Left renal pelvis (tissue), 4 donors: ENCODE measurements around the gene OMA1. TPM values are rescaled to one million over a fixed set of nuclear protein-coding genes. Genes with fewer than 3 reads are reported as not detected.

Source experiments
- DNase-seq, 4 donors: peaks; one replicate each; pipeline ENCODE4 v3.0.0-alpha.2; 2013; ENCODE audit warnings: low read depth in 4 of 4, low spot score in 3 of 4
- polyA plus RNA-seq, 4 donors: library from polyadenylated mRNA; unstranded; fragments of 120-200 nt; gene quantifications; one replicate each; pipeline ENCODE4 v1.2.1, GENCODE V29; 2013; ENCODE audit not compliant: insufficient read length in 4 of 4

The OMA1 gene
- polyA plus RNA-seq, 4 donors = 15.6 to 38.7 (median 35.7) TPM

DNA sequence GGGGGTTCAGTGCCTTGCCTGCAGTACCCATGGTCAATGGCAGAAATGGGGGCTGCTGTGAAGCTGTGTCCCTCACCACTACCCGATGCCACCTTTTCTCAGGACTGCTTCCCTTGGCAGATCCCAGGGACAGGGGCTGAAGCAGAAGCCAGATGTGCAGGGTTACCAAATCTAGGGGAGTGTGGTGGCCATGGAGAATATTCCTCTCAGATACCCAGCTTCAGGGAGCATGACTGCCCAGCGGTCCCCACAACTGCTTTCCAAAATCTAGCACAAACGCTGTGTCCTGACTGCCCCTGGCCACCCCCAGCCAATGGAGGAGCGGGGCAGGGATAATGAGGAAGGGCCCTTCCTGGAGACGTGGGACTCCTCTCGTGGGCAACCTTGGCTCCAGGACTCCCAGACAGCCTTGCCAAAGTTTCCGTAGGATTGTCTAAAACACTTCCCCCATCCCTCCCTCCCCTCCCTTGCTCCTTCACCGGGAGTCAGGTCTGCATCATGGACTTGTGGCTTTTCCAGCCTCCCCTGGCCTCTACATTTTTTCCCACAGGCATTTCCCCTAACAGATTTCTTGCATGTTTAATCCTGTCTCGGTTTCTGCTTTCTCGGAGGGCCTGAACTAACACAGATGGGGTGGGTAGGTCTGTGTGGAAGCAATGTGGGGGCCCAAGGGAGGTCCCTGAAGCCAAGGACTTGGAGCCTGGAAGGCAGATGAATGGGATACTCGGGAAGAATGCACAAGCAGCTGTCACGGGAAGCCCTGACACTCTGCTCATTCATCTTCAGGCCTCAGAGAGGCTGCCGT, 80.5 kb downstream of the OMA1 start:
- no peak for DNase-seq

DNA sequence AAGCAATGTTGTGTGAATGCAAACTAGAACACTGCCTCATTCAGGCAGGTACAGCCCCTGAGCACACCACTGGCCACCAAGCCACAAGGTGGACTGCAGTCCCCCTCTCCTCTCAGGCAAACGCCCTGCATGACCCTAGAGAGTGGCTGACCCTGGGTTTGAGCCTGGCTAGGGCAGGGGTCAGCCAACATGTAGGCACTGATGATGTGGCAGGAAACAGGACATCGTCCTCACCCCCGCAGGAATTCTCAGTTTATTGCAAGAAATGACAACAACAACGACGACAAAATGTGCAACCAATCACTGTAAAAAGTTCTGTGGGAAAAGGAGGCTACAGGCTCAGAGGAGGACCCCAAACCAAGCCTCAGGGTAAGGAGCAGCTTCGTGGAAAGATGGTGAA, 81.3 kb downstream of the OMA1 start:
- DNase-seq = no peak

DNA sequence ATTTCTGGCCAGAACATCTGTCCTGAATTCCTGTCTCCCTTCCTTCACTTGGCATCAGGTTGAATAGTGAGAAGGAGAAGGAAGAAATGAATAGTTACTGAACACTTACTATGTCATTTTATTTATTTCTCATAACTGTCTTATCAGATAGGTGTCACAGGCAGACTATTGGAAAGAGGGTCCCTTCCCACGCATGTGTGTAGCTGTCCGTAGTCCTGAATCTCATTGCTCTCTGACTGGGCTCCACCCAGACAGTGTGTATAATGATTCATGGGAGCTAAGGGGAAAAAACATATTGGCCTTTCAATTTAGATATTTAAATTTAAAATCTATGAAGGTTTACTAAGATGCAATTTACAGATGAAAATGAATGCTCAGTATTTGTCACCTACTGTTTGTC, 86.1 kb downstream of the OMA1 start:
- DNase-seq = no peak

DNA sequence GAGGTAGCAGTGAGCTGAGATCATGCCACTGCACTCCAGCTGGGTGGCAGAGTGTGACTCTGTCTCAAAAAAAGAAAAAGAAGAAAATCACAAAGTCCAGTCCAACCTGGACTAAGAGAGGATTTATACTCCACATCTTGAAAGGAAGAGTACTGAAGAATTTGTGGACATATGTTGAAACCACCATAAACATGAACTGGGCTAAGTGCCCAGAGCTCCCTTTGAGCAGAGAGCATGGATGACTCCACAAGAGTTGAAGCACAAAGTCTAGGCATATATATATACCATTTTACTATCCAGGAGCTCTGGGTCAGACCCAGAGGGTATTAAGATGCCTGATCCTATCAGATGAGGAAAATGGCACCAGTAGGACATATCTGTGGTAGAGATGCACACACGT, 86.6 kb downstream of the OMA1 start:
- DNase-seq = no peak

DNA sequence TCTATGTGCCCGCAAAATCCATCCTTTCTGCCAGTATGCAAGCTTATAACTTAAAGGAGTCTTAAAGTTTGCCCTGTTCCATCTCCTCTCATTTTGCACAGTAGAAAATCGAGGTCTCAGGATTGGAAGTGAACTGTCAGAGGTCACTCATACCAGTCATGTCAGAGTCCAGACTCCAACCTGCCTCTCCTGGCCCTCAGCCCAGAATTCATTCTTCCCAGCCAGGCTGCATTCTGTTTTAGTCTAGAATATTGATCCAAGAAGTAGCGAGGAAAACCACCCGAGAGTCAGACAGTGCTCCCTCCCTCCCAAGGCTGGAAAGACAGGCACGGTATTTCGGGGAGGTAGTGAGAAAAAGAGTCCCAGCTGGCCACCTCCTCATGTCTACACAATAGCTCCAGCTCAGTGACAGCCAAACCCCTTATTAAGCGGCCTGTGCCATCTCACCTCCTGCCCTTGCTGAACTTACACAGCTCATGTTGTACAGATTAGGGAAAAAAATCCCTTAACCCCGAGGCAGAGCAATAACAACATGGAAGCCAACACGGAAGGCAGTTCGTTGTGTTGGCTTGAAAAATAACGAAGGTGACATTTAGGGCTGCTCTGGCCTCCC, 89.4 kb downstream of the OMA1 start:
- DNase-seq = no peak

DNA sequence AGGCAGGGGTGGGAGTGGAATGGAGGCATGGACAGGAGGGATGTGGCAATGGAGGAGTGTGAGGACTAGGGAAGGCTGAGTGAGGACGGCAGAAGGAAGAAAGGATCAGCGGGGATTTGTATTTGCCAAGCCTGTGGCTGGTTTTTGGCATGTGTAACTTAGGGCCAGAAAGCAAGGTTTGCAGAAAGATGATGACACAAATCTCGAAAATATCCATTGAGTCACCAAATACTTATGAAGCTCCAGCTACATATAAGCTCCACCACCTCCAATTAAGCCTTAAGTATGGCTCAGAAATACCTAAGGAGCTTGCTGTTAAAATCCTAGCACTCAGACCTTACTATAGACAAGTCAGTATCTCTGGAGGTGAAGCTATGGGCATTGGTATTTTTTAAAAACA, 90.1 kb downstream of the OMA1 start:
- no peak for DNase-seq

DNA sequence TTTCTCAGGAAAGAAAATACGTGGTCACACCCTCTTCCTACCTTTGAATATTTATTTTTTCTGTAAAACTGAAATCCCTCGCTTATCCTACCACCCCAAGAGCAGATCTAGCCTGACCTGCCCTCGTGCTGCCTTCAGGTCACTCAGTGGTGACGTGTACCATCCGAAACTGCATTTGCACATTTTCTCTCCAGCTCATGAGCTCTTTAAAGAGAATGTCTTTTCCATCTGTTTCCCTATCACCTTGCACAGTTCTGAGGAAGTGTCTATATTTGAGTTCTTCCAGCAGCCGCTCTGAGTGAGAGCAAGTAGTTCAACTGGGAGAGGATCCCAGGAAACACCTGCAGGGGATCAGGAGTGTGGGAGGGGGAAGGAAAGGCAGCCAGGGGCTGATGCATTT, 91.7 kb downstream of the OMA1 start:
- no peak for DNase-seq

DNA sequence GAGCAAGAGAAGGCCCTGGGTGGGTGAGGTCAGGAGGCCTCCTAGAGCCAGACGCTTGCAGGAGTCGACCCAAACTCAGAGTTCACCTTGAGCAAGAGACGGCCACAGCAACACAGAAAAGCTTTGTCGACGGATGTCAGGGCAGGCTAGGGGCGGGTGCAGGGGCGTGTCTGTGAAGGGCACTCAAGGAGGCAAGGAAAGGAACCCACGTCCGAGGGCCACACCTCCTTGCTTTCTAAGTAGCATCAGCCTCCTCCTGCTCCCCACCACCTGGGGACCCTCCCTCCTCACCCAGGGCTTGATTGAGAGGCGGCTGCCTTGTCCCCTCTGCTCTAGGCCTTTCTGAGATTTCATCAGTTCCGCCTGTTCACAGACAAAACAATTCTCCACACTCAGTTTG, 92.1 kb downstream of the OMA1 start:
- no peak for DNase-seq

DNA sequence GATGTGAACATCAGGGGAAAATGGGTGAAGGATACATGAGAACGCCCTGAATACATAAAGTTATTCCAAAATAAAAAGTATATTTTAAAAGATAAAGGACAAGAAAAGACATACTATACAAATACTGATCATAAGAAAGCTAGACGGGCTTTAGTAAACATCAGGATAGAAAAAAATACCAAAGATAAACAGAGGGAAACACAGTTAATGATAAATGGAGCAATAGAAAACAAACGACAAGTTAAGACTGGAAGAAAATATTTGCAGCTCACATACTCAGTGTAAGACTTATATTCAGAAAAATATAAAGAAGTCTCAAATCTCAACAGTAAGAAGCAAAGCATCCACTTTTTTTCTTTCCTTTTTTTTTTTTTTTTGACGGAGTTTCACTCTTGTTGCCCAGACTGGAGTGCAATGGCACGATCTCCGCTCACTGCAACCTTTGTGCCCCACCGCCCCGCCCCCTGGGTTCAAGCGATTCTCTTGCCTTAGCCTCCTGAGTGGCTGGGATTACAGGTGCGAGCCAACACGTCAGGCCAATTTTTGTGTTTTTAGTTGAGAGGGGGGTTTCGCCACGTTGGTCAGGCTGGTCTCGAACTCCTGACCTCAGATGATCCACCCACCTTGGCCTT, 94.8 kb downstream of the OMA1 start:
- no peak for DNase-seq

DNA sequence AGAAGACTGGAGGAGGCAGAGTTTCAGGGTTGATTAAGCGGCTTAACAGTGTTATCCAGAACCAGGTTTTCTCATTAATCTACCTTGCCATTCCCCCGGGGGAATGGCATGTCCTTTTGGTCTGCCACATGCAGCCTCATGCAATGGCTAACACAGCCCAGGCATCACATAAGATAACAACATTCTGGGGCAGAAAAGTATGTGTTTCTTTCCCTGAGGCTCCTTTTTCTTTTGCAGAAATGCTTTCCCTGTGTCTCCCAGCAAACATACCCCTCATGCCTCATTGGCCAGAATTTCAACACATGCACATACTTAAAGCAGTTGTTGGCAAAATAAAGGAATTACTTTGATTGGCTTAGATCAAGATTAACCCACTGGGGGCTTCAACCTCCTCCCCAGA, 98.6 kb downstream of the OMA1 start:
- no peak for DNase-seq

DNA sequence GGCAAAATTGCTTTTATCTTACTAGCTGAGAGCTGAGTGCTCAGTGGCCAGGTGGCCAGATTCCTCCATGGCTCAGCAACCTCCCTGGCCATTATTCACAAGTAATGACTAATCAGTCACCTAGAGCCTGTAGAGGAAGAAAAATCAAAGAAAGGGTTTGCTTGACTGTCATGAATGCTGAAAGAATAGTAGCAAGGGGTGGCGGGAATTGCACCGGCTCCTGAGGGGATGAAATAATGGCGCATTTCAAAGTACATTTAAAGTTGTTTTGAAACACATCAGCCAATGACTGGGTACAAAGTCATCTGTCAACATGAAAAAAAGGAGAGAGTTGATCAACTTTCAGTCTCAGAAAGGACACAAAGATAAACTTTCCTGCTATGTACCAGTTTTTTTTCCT, 99.5 kb downstream of the OMA1 start:
- DNase-seq = no peak

DNA sequence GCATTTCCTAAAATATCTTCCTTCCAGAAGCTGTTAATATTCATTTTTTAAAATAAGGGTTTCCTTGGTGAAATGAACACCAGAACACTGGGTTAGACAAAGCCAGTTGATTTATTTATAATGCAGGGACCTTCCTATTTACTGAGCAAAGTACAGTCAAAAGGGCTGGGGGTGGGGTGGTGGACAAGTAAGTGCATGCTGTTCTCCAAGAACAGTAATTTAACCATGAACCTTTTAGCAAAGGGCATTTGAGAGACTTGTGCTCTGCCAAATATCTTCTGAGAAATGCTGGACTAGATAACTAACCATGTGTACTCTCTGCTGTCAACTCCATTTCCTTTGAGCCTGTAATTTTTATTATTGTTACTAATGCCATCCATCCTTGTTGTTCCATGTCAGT, 100.2 kb downstream of the OMA1 start:
- no peak for DNase-seq

DNA sequence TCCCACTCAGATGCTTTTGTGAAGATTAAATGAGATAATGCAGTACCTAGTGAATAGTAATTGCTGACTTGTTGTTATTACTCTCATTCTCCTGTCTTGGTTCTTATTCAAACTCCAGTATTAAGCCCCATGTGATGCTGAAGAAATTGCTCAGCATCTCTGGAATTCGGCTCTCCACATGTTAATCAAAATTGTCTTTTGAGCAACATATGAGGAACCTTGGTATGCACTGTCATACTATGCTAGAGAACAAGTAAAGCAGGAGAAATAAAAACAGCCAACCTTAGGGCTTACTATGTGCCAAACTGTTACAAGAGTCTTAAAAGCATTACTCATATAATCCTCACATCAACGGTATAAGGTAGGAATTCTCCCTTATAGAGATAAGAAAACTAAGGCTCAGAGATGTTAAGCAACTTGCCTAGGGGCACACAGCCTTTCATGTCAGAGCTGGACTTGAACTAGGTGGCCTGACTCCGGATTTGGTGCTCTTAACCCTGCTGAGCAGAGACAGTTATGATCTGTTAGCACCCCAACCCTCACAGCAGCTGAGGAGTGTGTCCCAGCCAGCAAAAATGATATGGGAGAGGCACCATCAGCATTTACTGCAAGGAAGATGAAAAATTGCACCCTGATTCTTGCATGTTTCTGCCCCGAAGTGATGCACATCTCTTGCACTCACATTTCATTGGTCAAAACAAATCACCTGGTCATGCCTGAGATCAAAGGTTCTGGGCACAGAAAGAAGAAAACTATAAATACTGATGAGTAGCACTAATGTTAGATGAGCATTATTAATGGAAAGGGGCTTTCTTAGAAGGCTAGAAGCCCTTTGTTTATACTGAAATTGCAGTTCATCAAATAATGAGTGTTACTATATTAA, 102.3 kb downstream of the OMA1 start:
- no peak for DNase-seq

DNA sequence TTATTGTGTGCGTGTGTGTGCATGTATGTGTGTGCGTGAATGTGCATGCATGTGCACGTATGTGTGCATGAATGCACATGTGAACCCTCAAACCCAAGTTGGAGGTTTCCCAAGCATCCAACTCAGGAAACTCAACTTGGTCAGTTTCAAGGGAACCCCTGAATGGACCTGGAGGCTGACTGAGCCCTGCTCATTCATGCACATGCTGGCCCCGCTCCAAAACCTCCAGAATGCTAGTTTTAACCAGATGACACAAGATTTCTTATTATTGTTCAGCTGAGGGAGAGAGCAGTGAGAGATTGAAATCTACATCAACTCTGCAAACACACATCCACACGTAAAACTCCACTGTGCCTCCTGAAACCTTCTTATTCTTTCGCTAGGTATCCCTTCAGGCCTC, 104.4 kb downstream of the OMA1 start:
- DNase-seq = no peak

DNA sequence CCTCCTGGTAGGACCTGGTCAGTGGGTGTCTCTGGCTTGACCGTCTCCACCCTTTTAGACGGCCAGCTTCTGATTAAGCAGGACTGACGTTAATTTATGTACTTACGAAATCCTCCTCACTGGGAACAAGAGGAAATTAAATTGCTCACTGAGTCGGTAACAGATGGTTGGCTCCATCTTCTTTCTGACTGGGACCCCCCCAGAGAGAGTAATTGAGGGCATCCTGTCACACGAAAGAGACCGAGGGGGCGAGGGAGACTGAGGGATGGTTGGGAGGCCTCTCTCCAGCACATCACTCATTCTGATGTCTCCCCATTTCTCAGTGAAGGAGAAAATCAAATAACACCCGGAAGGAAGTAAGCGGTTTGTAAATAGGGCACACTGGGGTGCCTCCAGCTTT, 104.8 kb downstream of the OMA1 start:
- DNase-seq = peak in 1 of 4 donors; percentile 29

DNA sequence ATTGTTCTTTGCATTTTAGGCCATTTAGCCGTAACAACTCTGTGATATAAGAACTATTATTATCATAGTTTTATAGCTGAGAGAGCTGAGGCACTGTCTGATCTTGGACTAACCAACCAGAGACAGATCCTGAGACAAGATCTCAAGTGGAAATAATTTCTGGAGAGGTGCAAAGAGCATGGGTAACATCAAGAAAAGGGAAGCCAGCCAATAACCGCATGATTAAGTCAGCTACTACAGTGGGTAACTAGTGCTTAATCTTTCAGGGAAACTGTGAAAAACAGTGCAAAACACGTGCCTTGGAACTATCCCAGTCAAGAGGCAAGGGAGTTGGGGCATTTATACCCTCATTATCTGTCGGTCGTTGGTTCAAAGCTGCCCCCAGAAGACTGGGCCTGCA, 105.8 kb downstream of the OMA1 start:
- DNase-seq = no peak

DNA sequence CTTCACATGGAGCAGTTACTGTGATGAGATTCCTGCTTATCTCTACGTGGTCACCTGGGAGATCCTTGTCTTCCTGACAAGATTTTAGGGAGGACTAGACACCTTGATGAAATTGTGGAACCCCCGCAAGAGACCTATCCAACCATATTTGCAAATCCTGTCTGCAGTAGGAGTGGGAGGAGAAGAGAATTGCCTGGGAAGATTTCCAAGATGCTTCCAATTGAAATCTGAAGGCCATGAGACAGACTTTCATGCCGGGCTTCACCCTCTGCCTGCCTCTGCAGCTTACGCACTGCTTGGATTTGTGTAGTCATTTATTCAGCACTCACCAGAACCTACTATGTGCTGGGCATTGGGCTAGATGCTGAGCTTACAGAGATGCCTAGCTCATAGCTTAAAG, 106.6 kb downstream of the OMA1 start:
- DNase-seq = no peak

DNA sequence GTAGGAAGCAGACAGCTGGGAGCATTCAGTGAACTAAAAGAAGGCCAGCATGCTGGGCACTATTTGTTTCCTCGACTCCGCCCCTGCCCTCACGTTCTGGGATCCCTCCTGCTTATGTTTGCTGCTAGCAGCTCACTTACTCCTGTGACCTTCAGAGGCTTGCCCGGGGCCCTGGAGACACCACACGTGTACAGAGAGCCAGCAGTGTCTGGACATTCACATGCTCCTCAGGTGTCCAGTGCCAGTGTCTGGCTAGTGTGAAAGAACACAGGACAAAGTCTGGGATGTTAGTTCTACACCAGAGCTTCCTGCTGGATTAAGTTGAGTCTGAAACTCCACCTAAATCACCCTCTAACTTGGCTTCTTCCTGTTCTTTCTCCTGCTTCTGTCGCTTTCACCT, 108.1 kb downstream of the OMA1 start:
- DNase-seq = no peak

DNA sequence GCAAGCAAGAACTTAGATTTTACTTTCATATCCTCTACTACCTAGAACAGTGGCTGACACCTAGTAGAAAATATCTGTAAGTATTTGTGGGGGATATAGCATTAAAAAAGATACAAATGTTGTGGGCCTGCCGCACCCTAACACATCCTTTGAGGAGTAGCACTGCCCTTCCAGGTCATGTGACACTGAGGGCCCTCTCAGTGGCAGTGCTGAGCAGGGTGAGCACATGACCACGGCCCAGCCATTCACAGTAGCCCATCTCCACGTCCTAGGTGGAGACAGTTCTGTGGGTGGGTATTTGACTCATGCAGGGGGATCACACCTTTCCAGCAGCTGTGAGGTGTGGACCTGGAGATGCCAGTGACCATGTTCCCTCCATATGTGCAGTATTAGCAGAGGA, 108.9 kb downstream of the OMA1 start:
- no peak for DNase-seq

DNA sequence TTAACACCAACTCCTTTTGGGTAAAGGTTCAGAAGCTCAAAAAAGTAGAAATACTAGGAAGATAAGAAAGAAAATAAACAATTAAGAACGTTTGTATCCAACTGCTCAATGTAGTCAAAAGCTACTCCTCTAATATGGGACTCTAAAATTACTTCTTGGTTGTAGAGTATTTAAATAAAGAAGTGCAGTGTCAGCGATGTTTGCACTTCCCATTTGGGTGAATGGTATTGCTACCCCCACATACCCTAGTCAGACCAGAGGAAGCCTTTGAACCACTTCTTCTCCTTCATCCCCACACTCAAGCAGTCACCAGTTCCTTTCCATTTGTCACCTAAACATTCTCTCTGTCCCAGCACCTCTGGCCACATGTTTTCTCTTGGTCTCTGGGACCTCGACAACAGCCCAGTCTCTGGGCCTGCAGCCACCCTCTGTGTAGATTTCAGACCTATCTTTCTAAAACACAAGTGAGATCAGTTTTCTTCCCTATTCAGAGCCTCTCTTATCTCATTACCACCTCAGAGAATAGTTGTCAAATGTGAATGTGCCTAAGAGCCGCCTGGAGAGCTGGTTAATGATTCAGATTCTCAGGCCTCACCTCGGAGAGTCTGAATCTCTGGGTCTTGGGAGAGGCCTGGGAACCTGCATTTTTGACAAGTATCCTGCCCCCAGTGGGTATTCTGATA, 109.8 kb downstream of the OMA1 start:
- DNase-seq = no peak

DNA sequence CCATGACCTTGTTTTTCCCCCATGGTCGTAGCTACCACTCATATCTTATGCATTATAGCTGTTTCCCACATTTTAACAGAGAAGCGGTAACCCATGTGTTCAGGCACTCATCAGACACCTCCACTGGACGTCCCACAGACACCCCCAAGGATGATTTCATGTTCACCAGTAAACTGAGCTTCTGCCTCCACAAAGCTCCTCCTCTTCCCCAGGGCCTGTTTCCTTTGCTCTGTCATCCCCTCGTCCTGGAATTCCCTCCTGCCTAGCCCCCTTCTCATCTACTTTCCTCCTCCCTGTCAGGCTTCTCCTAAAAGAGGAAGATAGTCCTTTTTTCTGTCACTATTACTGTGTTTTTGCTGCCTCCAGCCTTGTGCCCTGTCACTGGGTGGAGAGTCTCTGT, 111.2 kb downstream of the OMA1 start:
- DNase-seq = no peak
